SK-N-MC (cell line): Measurements from ENCODE around the gene SIPA1L3.

Experiments used
- EZH2 ChIP-seq: fragments of 200-600 bp; sonication (generic); IDR thresholded peaks from one replicate; pipeline ENCODE4 v1.6.1; 2017; ENCODE audit warnings: antibody characterized with exemption
- POLR2AphosphoS5 ChIP-seq: IDR thresholded peaks from 2 replicates; pipeline ENCODE4 v1.6.1; 2012; ENCODE audit warnings: mild to moderate bottlenecking, low read depth, low read length, borderline replicate concordance

- no peak for TF ChIP-seq EZH2
- TF ChIP-seq POLR2AphosphoS5, result no peak
Measured at GRCh38 chr19:37980419-37981170, 73.6 kb downstream of the SIPA1L3 start.
